Endometrium (tissue), 2 donors: ENCODE results near the gene ZNF483.
"Not testable (repeated sequence)": the region's sequence is repeated elsewhere in the genome, so short reads cannot be mapped to it uniquely, and the experiment has no call there.

Experiments
- FAIRE-seq: peaks from 2 replicates; lab custom pipeline; 2012; peaks lifted over from hg19 to GRCh38; lab: Jason Lieb, UNC
- donor health status: control.
- donor health status: control.

The ZNF483 gene

GRCh38 chr9:111610845-111611244 lies 85.9 kb downstream of the ZNF483 start:
- no peak for FAIRE-seq

- no peak for FAIRE-seq
Measured at GRCh38 chr9:111613436-111614040, 88.6 kb downstream of the ZNF483 start.

- no peak for FAIRE-seq
Measured at GRCh38 chr9:111615928-111616327, 90.9 kb downstream of the ZNF483 start.

DNA sequence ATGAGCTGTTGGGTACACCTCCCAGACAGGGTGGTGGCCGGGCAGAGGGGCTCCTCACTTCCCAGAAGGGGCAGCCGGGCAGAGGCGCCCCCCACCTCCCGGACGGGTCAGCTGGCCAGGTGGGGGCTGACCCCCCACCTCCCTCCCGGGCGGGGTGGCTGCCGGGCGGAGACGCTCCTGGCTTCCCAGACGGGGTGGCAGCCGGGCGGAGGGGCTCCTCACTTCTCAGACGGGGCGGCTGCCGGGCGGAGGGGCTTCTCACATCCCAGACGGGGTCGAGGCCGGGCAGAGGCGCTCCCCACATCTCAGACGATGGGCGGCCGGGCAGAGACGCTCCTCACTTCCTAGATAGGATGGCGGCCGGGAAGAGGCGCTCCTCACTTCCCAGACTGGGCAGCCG lies 92.4 kb downstream of the ZNF483 start:
- FAIRE-seq = not testable (repeated sequence)

GRCh38 chr9:111621895-111622480 lies 97.0 kb downstream of the ZNF483 start:
- no peak for FAIRE-seq

DNA sequence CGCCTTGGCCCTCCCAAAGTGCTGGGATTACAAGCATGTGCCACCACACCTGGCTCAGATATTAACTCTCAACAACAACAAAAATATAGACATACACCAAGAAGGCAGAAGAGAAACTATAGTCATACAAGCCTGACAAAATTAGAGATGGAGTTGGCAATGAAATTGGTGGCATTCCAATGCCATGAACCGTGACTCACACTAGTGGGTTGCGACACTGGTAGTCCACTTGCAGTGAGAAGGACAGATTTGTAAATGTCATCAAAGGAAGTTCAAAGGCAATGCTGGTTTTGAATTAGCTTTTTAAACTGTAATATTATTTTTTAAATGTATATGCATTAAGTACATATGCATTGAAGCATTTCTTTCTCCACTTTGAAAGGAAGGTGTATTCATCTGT lies 97.6 kb downstream of the ZNF483 start:
- FAIRE-seq = no peak
